Heart left ventricle (tissue), 16 donors: ENCODE results near the gene ARFIP2. TPM values are rescaled to one million over a fixed set of nuclear protein-coding genes. Genes with fewer than 3 reads are reported as not detected.

Experiments
- ATAC-seq, 4 donors: fragments of 200-7000 bp; cut with Tn5 transposase; one replicate each; pipeline ENCODE4 v1.9.1; 2020 to 2022; ENCODE audit warnings: moderate library complexity in 4 of 4, mild to moderate bottlenecking in 3 of 4, moderate number of reproducible peaks in 1 of 4
- DNase-seq, 5 donors: peaks; one replicate each; pipeline ENCODE4 v3.0.0-alpha.2; 2020
- H3K27ac ChIP-seq, 12 donors: fragments of 200-600 bp; sonication (generic) in 4 of 12; one replicate each; pipeline versions ENCODE4 v1.5.0 to v1.8.0; 2016 to 2022; ENCODE audit warnings: mild to moderate bottlenecking in 2 of 12
- H3K27me3 ChIP-seq, 9 donors: fragments of 200-600 bp; sonication (generic) in 2 of 9; one replicate each; pipeline versions ENCODE4 v1.5.1 to v1.8.0; 2016 to 2022; ENCODE audit warnings: mild to moderate bottlenecking in 3 of 9
- H3K36me3 ChIP-seq, 9 donors: fragments of 200-600 bp; sonication (generic) in 2 of 9; one replicate each; pipeline versions ENCODE4 v1.5.0 to v1.8.0; 2018 to 2022; ENCODE audit warnings: mild to moderate bottlenecking in 2 of 9
- H3K4me1 ChIP-seq, 12 donors: fragments of 200-600 bp; sonication (generic) in 4 of 12; one replicate each; pipeline versions ENCODE4 v1.5.0 to v1.8.0; 2016 to 2022; ENCODE audit warnings: mild to moderate bottlenecking in 3 of 12
- H3K4me3 ChIP-seq, 12 donors: fragments of 200-600 bp; sonication (generic) in 4 of 12; one replicate each; pipeline versions ENCODE4 v1.5.0 to v1.8.0; 2017 to 2022; ENCODE audit warnings: mild to moderate bottlenecking in 9 of 12, moderate library complexity in 4 of 12
- H3K9me3 ChIP-seq, 12 donors: fragments of 200-600 bp; sonication (generic) in 4 of 12; one replicate each; pipeline versions ENCODE4 v1.5.0 to v1.8.0; 2016 to 2022; ENCODE audit warnings: mild to moderate bottlenecking in 1 of 12
- CTCF ChIP-seq, 12 donors: fragments of 200-600 bp; sonication (generic) in 4 of 12; IDR thresholded peaks; one replicate each; pipeline versions ENCODE4 v1.5.0 to v1.8.0; 2018 to 2022; ENCODE audit warnings: antibody characterized with exemption in 12 of 12, mild to moderate bottlenecking in 5 of 12
- POLR2A ChIP-seq, 2 donors: fragments of 450-650 bp; IDR thresholded peaks; one replicate each; pipeline ENCODE4 v1.6.1; 2017; ENCODE audit warnings: antibody characterized with exemption in 2 of 2, mild to moderate bottlenecking in 2 of 2, moderate library complexity in 2 of 2
- WGBS, 4 donors: extraction: QIAGEN DNeasy Blood & Tissue Kit in 2 of 4; methylation state at CpG; one replicate each; pipeline versions ENCODE4 v1.1.5 to v1.1.7; 2013 to 2018; 5-methylcytosine and 5-hydroxymethylcytosine counted together
- intact Hi-C, 10 donors: fragments of 100-400 bp; cut with DNase I; formaldehyde crosslinking; loops; one replicate each; pipeline versions ENCODE4 v1.11.1 to v1.14.2; 2022
- polyA plus RNA-seq, 2 donors: library from polyadenylated mRNA; stranded (reverse); fragments of 200-250 nt; gene quantifications; one replicate each; pipeline ENCODE4 v1.2.3, GENCODE V29; 2013
- total RNA-seq, 9 donors: library from RNA; depleted of rRNA in 2 of 9; stranded (reverse); fragments of >200 nt in 2 of 9; fragmentation: NEBNext Ultra II Directional in 3 of 9; extraction: Animal tissue kit (Norgen Biotek cat#: 25700) in 3 of 9; gene quantifications; one replicate each; pipeline versions ENCODE4 v1.1.0 to v1.2.4, GENCODE V29; 2016 to 2023
- donor health status: ischemic (EF 13 %, LVEDD 7.1; RV severe dilation, severe dysfunction).
- donor health status: healthy with polysubstance abuse.
- donor health status: DM: no; HTN: yes; CAD: no.
- donor health status: DM: no; HTN: no; CAD: no.
- donor health status: ischemic (EF 25% LVEDD 6.9; RV normal size, moderate dysfunction).
- donor health status: ischemic (EF 25% LVEDD 5.7; RV mildly dilated, moderate dysfunction).
- donor health status: healthy.
- donor health status: DM: yes; HTN: yes; CAD: no.
- donor health status: ischemic (EF 35%, LVEDD 5.7; RV mildly dilated, moderate dysfunction).
- donor health status: nonischemic (EF 11% LVEDD 7.7; RV severe dilation, severe dysfunction).
- donor health status: DM: yes; HTN: yes; CAD: no.
- donor health status: PGD.
- donor health status: ischemic (EF 29% LVEDD 5.4; RV normal size, mild dysfunction).
- donor health status: nonischemic (EF 23%, LVEDD 6.1; RV moderate dilation, normal function).

Gene ARFIP2
- total and polyA plus RNA-seq, 11 donors, result 10.7 to 36.7 (median 18.9) TPM

- H3K27ac ChIP-seq, result no peak overlapping the region
- TF ChIP-seq POLR2A (IDR thresholded peaks at IDR 0.05) (no peak), CTCF (IDR thresholded peaks at IDR 0.05) (no peak)
- H3K9me3 ChIP-seq, result no peaks in the 10 kb centered on the region
- 79 to 85% (median 81%) methylated on average over 3 of the region's 3 CpGs for WGBS, 4 donors
- no peak overlapping the region for H3K4me3 ChIP-seq
- H3K36me3 ChIP-seq, result peaks cover 0 to 95% (median 89%) of the 10 kb centered on the region in 9 donors
- DNase-seq (no peak), ATAC-seq (peak in 1 of 4 donors; percentile 63)
- no peaks in the 10 kb centered on the region for H3K4me1 ChIP-seq
- intact Hi-C loops, result no loop called here
- no peaks in the 10 kb centered on the region for H3K27me3 ChIP-seq
These were observed 28.9 kb downstream of the ARFIP2 start for GRCh38 chr11:6452219-6452618.

DNA sequence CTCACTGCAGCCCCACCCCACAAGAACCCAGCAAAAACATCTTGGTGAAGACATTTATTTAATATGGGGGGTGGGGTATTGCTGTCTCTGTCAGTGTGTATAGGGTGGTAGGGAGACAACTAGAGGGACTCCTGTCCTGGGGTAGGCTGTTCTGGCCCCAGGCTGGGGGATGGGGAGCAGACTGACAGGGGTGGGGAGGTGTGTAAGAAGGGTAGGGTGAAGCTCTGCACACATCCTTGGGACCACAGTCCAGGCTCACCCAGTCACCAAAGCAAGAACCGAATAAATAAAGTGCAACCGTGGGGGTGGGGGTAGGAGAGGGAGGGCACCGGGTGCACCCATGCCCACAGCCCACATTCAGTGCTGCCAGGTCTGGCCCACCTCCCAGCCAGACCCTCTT is 32.6 kb downstream of the ARFIP2 start:
- Histone ChIP-seq H3K4me3 (no peak overlapping the region), H3K36me3 (peaks cover 0 to 58% (median 52%) of the 10 kb centered on the region in 9 donors), H3K27me3 (no peaks in the 10 kb centered on the region), H3K27ac (no peak overlapping the region), H3K4me1 (no peaks in the 10 kb centered on the region), H3K9me3 (no peaks in the 10 kb centered on the region)
- no peak for TF ChIP-seq CTCF (IDR thresholded peaks at IDR 0.05)
- TF ChIP-seq POLR2A (IDR thresholded peaks at IDR 0.05), result no peak
- WGBS, 4 donors, result 90 to 100% (median 95%) methylated on average over 3 of the region's 3 CpGs
- DNase-seq, result no peak
- ATAC-seq, result no peak
- intact Hi-C loops, result loop anchor here in 5 of 10 donors (10.0 kb wide), 2 partner anchors 56 to 256 kb away; no protein-coding TSS in a partner anchor

DNA sequence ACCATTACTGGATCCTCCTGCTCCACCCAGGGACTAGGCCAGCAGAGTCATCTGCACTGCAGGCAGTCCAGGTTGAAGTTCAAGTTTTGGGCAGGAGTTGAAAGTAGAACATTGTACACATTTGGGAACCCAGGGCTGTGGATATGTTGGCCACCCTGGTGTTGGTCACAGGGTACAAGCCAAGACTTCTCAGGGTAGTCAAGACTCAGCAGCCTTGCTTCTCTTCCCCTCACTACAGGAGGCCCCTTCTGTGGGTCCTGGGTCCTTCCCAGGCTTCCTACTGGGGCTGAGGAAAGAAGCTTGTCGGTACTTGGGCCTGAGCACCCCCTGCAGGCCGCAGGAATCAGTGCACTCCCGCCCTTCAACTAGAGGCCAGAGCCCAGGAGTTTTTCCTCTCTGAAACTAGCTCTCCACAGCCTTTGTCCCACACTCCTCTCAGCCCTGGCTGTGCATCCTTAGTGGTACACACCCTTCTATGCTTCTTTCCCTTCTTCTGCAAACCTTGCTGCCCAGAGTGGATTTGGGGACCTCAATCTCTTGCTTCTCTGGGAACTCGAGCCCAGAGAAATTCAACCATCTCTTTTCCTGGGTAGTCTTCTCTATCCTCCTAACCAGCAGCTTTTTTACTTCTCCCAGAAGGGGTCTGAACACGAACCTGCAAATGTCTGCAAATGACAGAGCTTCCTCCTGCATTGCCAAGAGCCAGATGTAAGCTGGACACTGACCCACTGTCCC is 37.7 kb downstream of the ARFIP2 start:
- Histone ChIP-seq H3K27ac (no peak overlapping the region), H3K27me3 (no peaks in the 10 kb centered on the region), H3K4me1 (peaks cover 0 to 5% (median 0%) of the 10 kb centered on the region in 12 donors), H3K4me3 (no peak overlapping the region), H3K9me3 (no peaks in the 10 kb centered on the region), H3K36me3 (peaks cover 0 to 8% (median 3%) of the 10 kb centered on the region in 9 donors)
- ATAC-seq, result peak in 3 of 4 donors; percentile 81 to 87 (median 83)
- WGBS, 4 donors, result 32 to 36% (median 34%) methylated on average over 5 of the region's 5 CpGs
- TF ChIP-seq POLR2A (IDR thresholded peaks at IDR 0.05), result no peak
- TF ChIP-seq CTCF (IDR thresholded peaks at IDR 0.05), result peak; percentile 66 to 90 (median 80)
- peak; percentile 40 to 70 (median 44) for DNase-seq
- intact Hi-C loops, result loop anchor here (1.0 to 10.0 kb wide), 8 partner anchors 61 to 261 kb away; no protein-coding TSS in a partner anchor

DNA sequence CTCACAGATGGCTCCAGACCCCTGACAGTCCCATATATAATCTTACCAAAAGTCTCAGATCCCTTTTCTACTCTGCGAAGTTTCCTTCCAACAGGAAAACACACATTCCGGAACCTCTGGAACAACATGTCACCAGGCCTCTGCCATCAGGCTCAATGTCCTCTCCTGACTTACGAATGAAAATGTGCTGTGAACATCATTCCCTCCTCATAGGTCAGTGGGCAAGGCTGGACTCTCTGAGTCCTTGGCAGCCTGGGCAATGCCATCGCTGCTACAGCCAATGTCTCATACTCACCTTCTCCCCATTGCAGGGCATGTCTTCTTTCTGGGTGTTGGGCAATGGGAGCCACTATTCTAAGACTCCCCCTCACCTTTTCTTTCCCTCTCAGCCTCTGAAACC is 38.7 kb downstream of the ARFIP2 start:
- DNase-seq (no peak), ATAC-seq (no peak)
- Histone ChIP-seq H3K27me3 (no peaks in the 10 kb centered on the region), H3K36me3 (peaks cover 0 to 3% (median 0%) of the 10 kb centered on the region in 9 donors), H3K4me3 (no peak overlapping the region), H3K27ac (no peak overlapping the region), H3K9me3 (no peaks in the 10 kb centered on the region), H3K4me1 (peaks cover 0 to 14% (median 0%) of the 10 kb centered on the region in 12 donors)
- 87 to 94% (median 90%) methylated on average over 4 of the region's 4 CpGs for WGBS, 4 donors
- TF ChIP-seq CTCF (IDR thresholded peaks at IDR 0.05), result no peak
- no peak for TF ChIP-seq POLR2A (IDR thresholded peaks at IDR 0.05)
- intact Hi-C loops, result loop anchor here in 9 of 10 donors (2.0 to 10.0 kb wide), 6 partner anchors 62 to 262 kb away; no protein-coding TSS in a partner anchor
